CD4-positive, CD25-positive, alpha-beta regulatory T cell (primary cell): ENCODE data around the gene ROBO1. TPM values are rescaled to one million over a fixed set of nuclear protein-coding genes. Genes with fewer than 3 reads are reported as not detected.
A peak's percentile ranks its signal among the peaks of the same experiment; 100 is the strongest.

Source experiments
- ATAC-seq, 2 donors: fragments of 150-1000 bp; cut with Tn5 transposase; one replicate each; pipeline ENCODE4 v1.10.0; 2021; ENCODE audit warnings: low read depth in 2 of 2, moderate number of reproducible peaks in 2 of 2, moderate library complexity in 1 of 2
- DNase-seq, 3 donors: peaks; one replicate each; pipeline versions ENCODE4 v3.0.0 to v3.0.0-alpha.2; 2012 to 2022; ENCODE audit warnings: mixed read lengths in 1 of 3
- H3K27ac ChIP-seq: one replicate; pipeline ENCODE4 v1.7.0; 2013; ENCODE audit warnings: mild to moderate bottlenecking, low read length; ENCODE audit not compliant: insufficient read depth, poor library complexity, severe bottlenecking
- H3K27me3 ChIP-seq: one replicate; pipeline ENCODE4 v1.7.0; 2013; ENCODE audit warnings: low read length; ENCODE audit not compliant: control insufficient read depth, insufficient read depth
- H3K36me3 ChIP-seq: one replicate; pipeline ENCODE4 v1.7.0; 2013; ENCODE audit warnings: mild to moderate bottlenecking, low read length, moderate library complexity; ENCODE audit not compliant: control insufficient read depth, insufficient read depth
- H3K4me1 ChIP-seq: 2 replicates; pipeline ENCODE4 v1.7.0; 2013; ENCODE audit warnings: mild to moderate bottlenecking, low read length; ENCODE audit not compliant: insufficient read depth, control insufficient read depth, poor library complexity, severe bottlenecking
- H3K4me3 ChIP-seq: one replicate; pipeline ENCODE4 v1.7.0; 2013; ENCODE audit warnings: low read depth, mild to moderate bottlenecking, low read length, moderate library complexity
- H3K9me3 ChIP-seq, 2 experiments: 1 replicate in 1 of 2; 2 replicates in 1 of 2; pipeline ENCODE4 v1.7.0; 2013; ENCODE audit warnings: low read length in 2 of 2, mild to moderate bottlenecking in 1 of 2, moderate library complexity in 1 of 2; ENCODE audit not compliant: control insufficient read depth in 2 of 2
- H3K27ac Mint-ChIP-seq, 3 donors: one replicate each; pipeline ENCODE4 v1.8.0; 2020 to 2022; ENCODE audit warnings: mild to moderate bottlenecking in 3 of 3, mixed read lengths in 3 of 3, moderate library complexity in 2 of 3
- H3K27me3 Mint-ChIP-seq: one replicate; pipeline ENCODE4 v1.8.0; 2022; ENCODE audit warnings: mild to moderate bottlenecking, mixed read lengths
- H3K36me3 Mint-ChIP-seq: one replicate; pipeline ENCODE4 v1.8.0; 2020; ENCODE audit warnings: mixed read lengths
- H3K4me1 Mint-ChIP-seq, 4 donors: one replicate each; pipeline ENCODE4 v1.8.0; 2020 to 2022; ENCODE audit warnings: mixed read lengths in 4 of 4, mild to moderate bottlenecking in 1 of 4
- H3K4me3 Mint-ChIP-seq, 4 donors: one replicate each; pipeline ENCODE4 v1.8.0; 2020 to 2022; ENCODE audit warnings: mild to moderate bottlenecking in 4 of 4, mixed read lengths in 4 of 4, moderate library complexity in 3 of 4
- H3K9me3 Mint-ChIP-seq, 7 donors: one replicate each; pipeline ENCODE4 v1.8.0; 2020 to 2022; ENCODE audit warnings: mixed read lengths in 7 of 7, mild to moderate bottlenecking in 3 of 7, moderate library complexity in 2 of 7
- polyA plus RNA-seq, 4 donors: library from polyadenylated mRNA; unstranded; fragments of 300-500 nt; fragmentation: Illumina TruSeq; gene quantifications; one replicate each; pipeline ENCODE4 v1.2.3, GENCODE V29; 2021
- total RNA-seq: library from RNA; stranded (reverse); gene quantifications from one replicate; pipeline ENCODE4 v1.2.3, GENCODE V29; 2022

Gene ROBO1
- total and polyA plus RNA-seq, 5 donors from 2014 or later, result not detected

- Histone ChIP-seq H3K4me3 (no peak overlapping the region), H3K27me3 (no peaks in the 10 kb centered on the region), H3K27ac (no peak overlapping the region), H3K4me1 (no peaks in the 10 kb centered on the region), H3K36me3 (no peaks in the 10 kb centered on the region), H3K9me3 (no peaks in the 10 kb centered on the region)
- Mint-ChIP-seq H3K36me3 (no peaks in the 10 kb centered on the region), H3K4me3 (no peak overlapping the region), H3K27me3 (no peaks in the 10 kb centered on the region), H3K4me1 (no peaks in the 10 kb centered on the region), H3K27ac (no peak overlapping the region), H3K9me3 (peaks cover 0 to 13% (median 5%) of the 10 kb centered on the region in 7 donors)
- DNase-seq (no peak), ATAC-seq (no peak)
Observed at GRCh38 chr3:79039192-79039591, 728.6 kb downstream of the ROBO1 start.

GRCh38 chr3:79038636-79039035 is 729.2 kb downstream of the ROBO1 start:
- ATAC-seq, result no peak
- no peaks in the 10 kb centered on the region for H3K4me1 ChIP-seq
- no peak overlapping the region for H3K27ac ChIP-seq
- H3K9me3 Mint-ChIP-seq, result peaks cover 0 to 13% (median 5%) of the 10 kb centered on the region in 7 donors
- H3K27me3 ChIP-seq, result no peaks in the 10 kb centered on the region
- no peaks in the 10 kb centered on the region for H3K36me3 Mint-ChIP-seq
- no peaks in the 10 kb centered on the region for H3K36me3 ChIP-seq
- H3K4me1 Mint-ChIP-seq, result no peaks in the 10 kb centered on the region
- no peaks in the 10 kb centered on the region for H3K27me3 Mint-ChIP-seq
- H3K27ac Mint-ChIP-seq, result no peak overlapping the region
- no peaks in the 10 kb centered on the region for H3K9me3 ChIP-seq
- no peak overlapping the region for H3K4me3 Mint-ChIP-seq
- no peak for DNase-seq
- no peak overlapping the region for H3K4me3 ChIP-seq

GRCh38 chr3:79038057-79038456 is 729.7 kb downstream of the ROBO1 start:
- Mint-ChIP-seq H3K36me3 (no peaks in the 10 kb centered on the region), H3K27ac (no peak overlapping the region), H3K4me3 (no peak overlapping the region), H3K27me3 (no peaks in the 10 kb centered on the region), H3K4me1 (no peaks in the 10 kb centered on the region), H3K9me3 (peaks cover 0 to 13% (median 5%) of the 10 kb centered on the region in 7 donors)
- Histone ChIP-seq H3K4me3 (no peak overlapping the region), H3K27ac (no peak overlapping the region), H3K9me3 (no peaks in the 10 kb centered on the region), H3K36me3 (no peaks in the 10 kb centered on the region), H3K27me3 (no peaks in the 10 kb centered on the region), H3K4me1 (no peaks in the 10 kb centered on the region)
- no peak for DNase-seq
- no peak for ATAC-seq

- DNase-seq, result peak in 1 of 3 donors; percentile 7
- ATAC-seq, result no peak
- no peak overlapping the region for H3K27ac ChIP-seq
- Mint-ChIP-seq H3K27me3 (no peaks in the 10 kb centered on the region), H3K4me1 (no peaks in the 10 kb centered on the region), H3K27ac (no peak overlapping the region), H3K9me3 (peaks cover 0 to 4% (median 0%) of the 10 kb centered on the region in 7 donors), H3K36me3 (no peaks in the 10 kb centered on the region), H3K4me3 (no peak overlapping the region)
- H3K9me3 ChIP-seq, result no peaks in the 10 kb centered on the region
- no peaks in the 10 kb centered on the region for H3K4me1 ChIP-seq
- no peaks in the 10 kb centered on the region for H3K27me3 ChIP-seq
- H3K36me3 ChIP-seq, result no peaks in the 10 kb centered on the region
- no peak overlapping the region for H3K4me3 ChIP-seq
Observed at GRCh38 chr3:79032686-79033318, 735.0 kb downstream of the ROBO1 start.

GRCh38 chr3:79030157-79030556 is 737.6 kb downstream of the ROBO1 start:
- Histone ChIP-seq H3K4me1 (no peaks in the 10 kb centered on the region), H3K4me3 (no peak overlapping the region), H3K9me3 (no peaks in the 10 kb centered on the region), H3K36me3 (no peaks in the 10 kb centered on the region), H3K27me3 (no peaks in the 10 kb centered on the region), H3K27ac (no peak overlapping the region)
- DNase-seq (no peak), ATAC-seq (no peak)
- Mint-ChIP-seq H3K4me1 (no peaks in the 10 kb centered on the region), H3K27me3 (no peaks in the 10 kb centered on the region), H3K9me3 (peaks cover 0 to 4% (median 0%) of the 10 kb centered on the region in 7 donors), H3K36me3 (no peaks in the 10 kb centered on the region), H3K27ac (no peak overlapping the region), H3K4me3 (no peak overlapping the region)

GRCh38 chr3:79028916-79029315 is 738.9 kb downstream of the ROBO1 start:
- no peaks in the 10 kb centered on the region for H3K27me3 Mint-ChIP-seq
- Histone ChIP-seq H3K27ac (no peak overlapping the region), H3K4me3 (no peak overlapping the region), H3K9me3 (peaks cover 0 to 5% of the 10 kb centered on the region in 2 experiments), H3K4me1 (no peaks in the 10 kb centered on the region), H3K36me3 (no peaks in the 10 kb centered on the region), H3K27me3 (no peaks in the 10 kb centered on the region)
- H3K9me3 Mint-ChIP-seq, result peaks cover 0 to 4% (median 1%) of the 10 kb centered on the region in 7 donors
- H3K4me1 Mint-ChIP-seq, result no peaks in the 10 kb centered on the region
- DNase-seq (no peak), ATAC-seq (no peak)
- no peaks in the 10 kb centered on the region for H3K36me3 Mint-ChIP-seq
- H3K4me3 Mint-ChIP-seq, result no peak overlapping the region
- H3K27ac Mint-ChIP-seq, result no peak overlapping the region

- no peaks in the 10 kb centered on the region for H3K27me3 ChIP-seq
- Mint-ChIP-seq H3K27ac (no peak overlapping the region), H3K4me3 (no peak overlapping the region), H3K27me3 (no peaks in the 10 kb centered on the region), H3K36me3 (no peaks in the 10 kb centered on the region), H3K4me1 (no peaks in the 10 kb centered on the region), H3K9me3 (peaks cover 0 to 4% (median 2%) of the 10 kb centered on the region in 7 donors)
- no peak for DNase-seq
- ATAC-seq, result no peak
- H3K9me3 ChIP-seq, result peaks cover 0 to 6% of the 10 kb centered on the region in 2 experiments
- H3K4me3 ChIP-seq, result no peak overlapping the region
- H3K36me3 ChIP-seq, result no peaks in the 10 kb centered on the region
- no peaks in the 10 kb centered on the region for H3K4me1 ChIP-seq
- no peak overlapping the region for H3K27ac ChIP-seq
Observed at GRCh38 chr3:79027593-79027992, 740.2 kb downstream of the ROBO1 start.

GRCh38 chr3:79019924-79020173 is 747.9 kb downstream of the ROBO1 start:
- peaks cover 0 to 5% (median 0%) of the 10 kb centered on the region in 4 donors for H3K4me1 Mint-ChIP-seq
- Histone ChIP-seq H3K36me3 (no peaks in the 10 kb centered on the region), H3K27me3 (no peaks in the 10 kb centered on the region), H3K4me1 (no peaks in the 10 kb centered on the region), H3K4me3 (no peak overlapping the region), H3K9me3 (peaks cover 0 to 6% of the 10 kb centered on the region in 2 experiments), H3K27ac (no peak overlapping the region)
- ATAC-seq, result no peak
- DNase-seq, result no peak
- no peaks in the 10 kb centered on the region for H3K36me3 Mint-ChIP-seq
- H3K27me3 Mint-ChIP-seq, result peaks cover 6% of the 10 kb centered on the region
- H3K4me3 Mint-ChIP-seq, result peak overlapping the region in 1 of 4 donors; percentile 63
- H3K9me3 Mint-ChIP-seq, result peaks cover 0 to 7% (median 2%) of the 10 kb centered on the region in 7 donors
- H3K27ac Mint-ChIP-seq, result no peak overlapping the region
